Measurements from ENCODE around the gene MCCC1.

DNA sequence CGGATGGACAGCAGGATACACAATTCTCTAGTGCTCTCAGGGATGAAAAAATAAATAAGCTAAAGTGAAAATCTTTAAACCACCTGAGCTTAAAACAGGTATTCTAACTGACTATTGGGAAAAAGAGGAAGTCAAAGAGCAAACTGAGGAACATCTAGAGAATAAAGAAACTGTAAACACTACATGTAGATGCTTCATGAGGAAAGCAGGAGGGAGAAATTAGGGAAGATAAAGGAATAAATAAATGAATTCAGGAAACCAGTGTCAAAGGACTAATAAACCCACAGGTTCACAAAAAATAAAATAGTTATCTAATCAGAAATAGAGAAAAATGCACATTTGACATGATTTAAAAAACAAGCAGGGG lies 525 bp upstream of the MCCC1 start:
- TF ChIP-seq, protein P1, sequence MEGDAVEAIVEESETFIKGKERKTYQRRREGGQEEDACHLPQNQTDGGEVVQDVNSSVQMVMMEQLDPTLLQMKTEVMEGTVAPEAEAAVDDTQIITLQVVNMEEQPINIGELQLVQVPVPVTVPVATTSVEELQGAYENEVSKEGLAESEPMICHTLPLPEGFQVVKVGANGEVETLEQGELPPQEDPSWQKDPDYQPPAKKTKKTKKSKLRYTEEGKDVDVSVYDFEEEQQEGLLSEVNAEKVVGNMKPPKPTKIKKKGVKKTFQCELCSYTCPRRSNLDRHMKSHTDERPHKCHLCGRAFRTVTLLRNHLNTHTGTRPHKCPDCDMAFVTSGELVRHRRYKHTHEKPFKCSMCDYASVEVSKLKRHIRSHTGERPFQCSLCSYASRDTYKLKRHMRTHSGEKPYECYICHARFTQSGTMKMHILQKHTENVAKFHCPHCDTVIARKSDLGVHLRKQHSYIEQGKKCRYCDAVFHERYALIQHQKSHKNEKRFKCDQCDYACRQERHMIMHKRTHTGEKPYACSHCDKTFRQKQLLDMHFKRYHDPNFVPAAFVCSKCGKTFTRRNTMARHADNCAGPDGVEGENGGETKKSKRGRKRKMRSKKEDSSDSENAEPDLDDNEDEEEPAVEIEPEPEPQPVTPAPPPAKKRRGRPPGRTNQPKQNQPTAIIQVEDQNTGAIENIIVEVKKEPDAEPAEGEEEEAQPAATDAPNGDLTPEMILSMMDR (IDR thresholded peaks at IDR 0.05), result no peak
- TF ChIP-seq POLR2A (IDR thresholded peaks at IDR 0.05) (no peak), POLR2AphosphoS5 (IDR thresholded peaks at IDR 0.05) (no peak)
